Testis (tissue), 2 donors: ENCODE data around the gene PRDM8.

Experiments used
- POLR2A ChIP-seq: fragments of 450-650 bp; IDR thresholded peaks from one replicate; pipeline ENCODE4 v1.6.1; 2017; ENCODE audit warnings: antibody characterized with exemption, mild to moderate bottlenecking, moderate library complexity
- TF ChIP-seq, protein P1 (sequence below), 3 experiments: fragments of 450-650 bp in 2 of 3; fragments of 200-600 bp in 1 of 3; sonication (generic) in 1 of 3; IDR thresholded peaks; one replicate each; pipeline ENCODE4 v1.5.1; 2016 to 2019; ENCODE audit warnings: antibody characterized with exemption in 3 of 3, mild to moderate bottlenecking in 2 of 3, moderate library complexity in 1 of 3

GRCh38 chr4:80210549-80210948 lies 13.2 kb downstream of the PRDM8 start:
- TF ChIP-seq, protein P1, sequence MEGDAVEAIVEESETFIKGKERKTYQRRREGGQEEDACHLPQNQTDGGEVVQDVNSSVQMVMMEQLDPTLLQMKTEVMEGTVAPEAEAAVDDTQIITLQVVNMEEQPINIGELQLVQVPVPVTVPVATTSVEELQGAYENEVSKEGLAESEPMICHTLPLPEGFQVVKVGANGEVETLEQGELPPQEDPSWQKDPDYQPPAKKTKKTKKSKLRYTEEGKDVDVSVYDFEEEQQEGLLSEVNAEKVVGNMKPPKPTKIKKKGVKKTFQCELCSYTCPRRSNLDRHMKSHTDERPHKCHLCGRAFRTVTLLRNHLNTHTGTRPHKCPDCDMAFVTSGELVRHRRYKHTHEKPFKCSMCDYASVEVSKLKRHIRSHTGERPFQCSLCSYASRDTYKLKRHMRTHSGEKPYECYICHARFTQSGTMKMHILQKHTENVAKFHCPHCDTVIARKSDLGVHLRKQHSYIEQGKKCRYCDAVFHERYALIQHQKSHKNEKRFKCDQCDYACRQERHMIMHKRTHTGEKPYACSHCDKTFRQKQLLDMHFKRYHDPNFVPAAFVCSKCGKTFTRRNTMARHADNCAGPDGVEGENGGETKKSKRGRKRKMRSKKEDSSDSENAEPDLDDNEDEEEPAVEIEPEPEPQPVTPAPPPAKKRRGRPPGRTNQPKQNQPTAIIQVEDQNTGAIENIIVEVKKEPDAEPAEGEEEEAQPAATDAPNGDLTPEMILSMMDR (IDR thresholded peaks at IDR 0.05): no peak
- no peak for TF ChIP-seq POLR2A
